SH-SY5Y (cell line): ENCODE results near the gene CCDC92B.

Experiments
- GATA2 ChIP-seq: IDR thresholded peaks from 2 replicates; pipeline ENCODE4 v1.6.1; 2011; ENCODE audit warnings: mild to moderate bottlenecking, low read depth, low read length
- GATA3 ChIP-seq: IDR thresholded peaks from 2 replicates; pipeline ENCODE4 v1.6.1; 2011; ENCODE audit warnings: low read depth, mild to moderate bottlenecking, low read length, moderate library complexity

DNA sequence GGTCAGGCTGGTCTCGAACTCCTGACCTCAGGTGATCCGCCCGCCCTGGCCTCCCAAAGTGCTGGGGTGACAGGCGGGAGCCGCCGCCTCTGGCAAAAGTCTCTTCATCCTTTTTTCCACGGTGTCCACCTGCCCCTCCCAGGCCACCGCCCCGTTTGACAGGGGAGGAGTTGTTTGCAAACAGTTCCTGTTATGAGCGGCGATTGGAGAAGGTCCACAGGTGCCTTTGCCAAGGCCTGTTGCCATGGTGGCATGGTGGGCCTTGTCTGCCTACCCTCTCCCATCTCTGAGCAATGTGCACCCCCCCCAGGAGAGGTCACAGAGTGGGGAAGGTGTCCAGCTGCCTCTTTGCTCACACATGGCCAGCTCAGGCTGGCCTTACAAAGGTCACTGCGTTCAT is 30.8 kb upstream of the CCDC92B start:
- no peak for TF ChIP-seq GATA2
- no peak for TF ChIP-seq GATA3
